ENCODE results near the gene TNNT2.

TNNT2 gene

GRCh38 chr1:201316556-201316955 lies 60.9 kb downstream of the TNNT2 start:
- DNase-seq (ENCODE audit: low read depth, low spot score), result no peak

- no peak for DNase-seq (ENCODE audit: low read depth, low spot score)
Observed at GRCh38 chr1:201313086-201313485, 64.4 kb downstream of the TNNT2 start.

DNA sequence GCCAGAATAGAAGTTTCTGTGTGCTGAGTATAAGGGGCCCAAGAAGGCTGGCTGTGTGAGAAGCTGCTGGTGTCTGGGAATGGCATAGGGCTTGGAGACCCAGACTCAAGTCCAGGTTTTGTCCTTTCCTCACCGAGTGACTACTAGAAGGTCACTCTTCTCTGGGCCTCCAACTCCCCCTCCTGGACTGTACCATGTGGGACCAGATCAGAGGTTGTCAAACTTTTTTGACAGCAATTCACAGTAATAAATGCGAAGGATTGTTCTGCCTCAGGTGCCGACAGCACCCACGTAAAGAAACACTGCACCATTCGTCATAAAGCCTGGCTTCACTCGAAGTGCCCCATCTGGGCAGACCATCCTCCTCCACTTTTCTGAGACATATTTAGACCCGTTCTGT lies 65.2 kb downstream of the TNNT2 start:
- DNase-seq (ENCODE audit: low read depth, low spot score), result no peak

DNA sequence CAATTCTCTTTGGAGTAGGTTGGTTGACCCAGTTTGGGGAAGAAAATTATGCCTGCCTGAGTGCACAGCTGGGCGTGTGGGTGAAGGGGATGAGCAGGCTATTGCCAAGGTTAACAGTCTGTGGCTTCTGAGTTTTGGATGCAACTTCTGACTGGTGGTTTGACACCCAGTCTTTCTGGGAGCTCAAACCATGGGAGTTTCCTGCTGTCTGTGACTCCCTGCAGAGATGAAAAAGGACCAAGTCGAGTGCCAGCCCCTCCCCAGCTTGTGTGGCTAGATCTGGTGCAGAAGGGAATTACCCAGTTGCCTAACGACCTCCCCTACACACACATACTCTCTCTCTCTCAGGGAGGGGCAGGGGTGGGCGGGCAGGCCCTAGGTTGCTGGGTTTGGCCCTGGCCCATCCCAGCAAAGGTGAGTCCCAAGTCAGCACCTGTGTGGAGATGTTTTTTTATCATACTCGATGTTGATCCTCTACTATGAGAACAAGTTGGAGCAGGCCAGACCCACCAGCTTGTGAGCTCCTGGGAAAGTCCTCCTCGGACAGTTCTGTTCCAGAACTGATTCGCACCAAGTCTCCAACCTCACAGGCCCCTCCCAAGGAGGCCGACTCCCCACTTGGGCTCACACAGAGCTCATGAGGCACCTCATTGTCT lies 66.0 kb downstream of the TNNT2 start:
- no peak for DNase-seq (ENCODE audit: low read depth, low spot score)

- no peak for DNase-seq (ENCODE audit: low read depth, low spot score)
Observed at GRCh38 chr1:201310986-201311355, 66.5 kb downstream of the TNNT2 start.

- no peak for DNase-seq (ENCODE audit: low read depth, low spot score)
Observed at GRCh38 chr1:201310251-201310985, 67.1 kb downstream of the TNNT2 start.

- DNase-seq (ENCODE audit: low read depth, low spot score), result no peak
Observed at GRCh38 chr1:201309416-201309815, 68.1 kb downstream of the TNNT2 start.
